NCI-H1092 treated with DMSO at 0.1 percent for 48 hours (cell line): ENCODE data around the gene MAPKAP1.

Experiments used
- DNase-seq: peaks from one replicate; lab custom pipeline; 2025; lab: John Stamatoyannopoulos, UW

The MAPKAP1 gene

DNA sequence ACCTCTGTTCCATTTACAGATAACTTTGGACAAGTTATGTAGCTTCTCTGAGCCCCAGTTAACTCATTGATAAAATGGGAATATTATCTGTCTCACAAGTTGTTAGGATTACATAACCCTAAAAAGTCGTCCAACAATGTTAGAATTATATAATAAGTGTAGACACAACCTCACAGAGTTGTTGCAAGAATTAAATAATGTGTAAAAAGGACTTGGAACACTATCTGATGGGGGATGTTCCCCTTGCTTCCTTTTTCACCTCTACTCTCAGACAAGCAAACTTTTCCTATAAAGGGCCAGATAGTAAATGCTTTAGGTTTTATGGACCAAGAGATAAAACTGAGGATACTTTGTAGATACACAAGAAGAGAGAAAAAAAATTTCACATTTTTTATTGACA lies 251.9 kb downstream of the MAPKAP1 start:
- DNase-seq = no peak

DNA sequence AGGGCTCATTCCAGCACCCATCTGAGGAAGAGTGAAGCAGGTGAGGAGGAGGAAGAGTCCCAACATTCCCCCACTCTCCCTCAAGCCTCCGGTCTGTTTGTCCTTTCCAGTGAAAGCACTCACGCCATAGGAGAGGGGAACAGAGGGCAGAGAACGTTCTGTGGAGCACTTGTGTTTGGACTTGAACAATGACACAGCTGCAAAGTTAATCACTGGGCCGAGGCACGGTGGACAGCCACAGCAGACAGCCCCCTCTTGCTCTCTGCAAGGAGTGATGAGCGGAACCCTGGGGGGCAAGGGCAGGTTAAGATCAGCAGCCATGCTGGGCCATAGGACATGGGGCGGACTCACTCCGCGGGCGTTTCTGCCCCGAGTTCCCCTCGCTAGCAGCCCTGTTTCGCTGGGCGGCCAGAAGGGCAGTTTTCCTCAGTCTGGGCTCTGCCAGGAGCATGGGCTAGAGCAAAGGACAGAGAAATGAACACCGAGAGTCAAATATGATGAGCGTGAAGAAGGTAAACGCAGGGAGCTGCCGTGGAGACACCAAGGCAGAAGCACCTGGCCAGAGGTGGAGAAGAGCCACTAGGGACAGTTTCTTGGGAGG lies 259.7 kb downstream of the MAPKAP1 start:
- no peak for DNase-seq

- DNase-seq = no peak
Observed at GRCh38 chr9:125446561-125447094, 260.4 kb downstream of the MAPKAP1 start.

DNA sequence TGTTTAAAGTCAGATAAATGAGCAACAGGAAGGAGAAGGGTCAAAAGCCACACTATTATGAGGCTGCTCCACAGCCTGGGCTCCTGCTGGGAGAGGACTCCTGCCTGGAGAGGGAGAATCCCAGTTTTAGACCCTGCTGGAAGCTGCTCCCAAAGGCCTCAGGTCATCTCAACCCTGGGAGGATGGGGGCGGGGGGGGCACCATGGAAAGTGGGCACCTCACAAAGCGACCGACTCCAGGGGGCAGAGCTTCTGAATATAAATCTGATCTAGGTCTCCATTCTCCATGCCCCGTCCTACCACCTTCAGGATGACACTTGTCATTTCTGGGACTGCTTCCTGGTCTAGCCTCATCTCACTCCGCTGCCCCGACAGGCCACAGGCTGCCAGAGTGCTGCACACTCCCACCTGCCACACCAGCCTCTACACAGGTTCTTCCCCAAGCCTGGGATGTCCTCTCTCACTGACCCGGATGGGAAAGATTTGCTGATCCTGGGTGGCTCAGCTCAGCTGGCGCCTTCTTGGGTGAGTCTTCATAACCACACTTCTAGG lies 262.0 kb downstream of the MAPKAP1 start:
- no peak for DNase-seq

- DNase-seq = peak; percentile 34
Observed at GRCh38 chr9:125444166-125444565, 262.8 kb downstream of the MAPKAP1 start.

DNA sequence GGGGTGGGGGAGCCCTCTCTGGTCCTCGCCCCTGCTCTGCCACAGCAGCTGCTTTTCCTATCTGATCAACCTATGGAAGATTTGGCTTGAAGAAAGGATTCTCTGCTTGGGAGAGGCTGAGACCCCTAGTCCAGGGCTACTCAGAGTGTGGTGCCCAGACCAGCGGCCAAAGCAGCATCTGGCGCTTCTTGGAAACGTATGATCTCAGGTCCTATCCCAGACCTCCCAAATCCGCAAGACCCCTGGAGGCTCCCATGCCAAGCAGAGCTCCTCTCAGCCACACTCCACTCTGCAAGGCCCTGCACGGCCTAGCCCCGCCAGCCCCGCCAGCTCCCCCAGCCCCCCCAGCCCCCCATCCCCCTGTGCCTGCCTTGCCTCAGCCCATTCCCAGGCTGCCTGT lies 263.6 kb downstream of the MAPKAP1 start:
- DNase-seq = no peak

DNA sequence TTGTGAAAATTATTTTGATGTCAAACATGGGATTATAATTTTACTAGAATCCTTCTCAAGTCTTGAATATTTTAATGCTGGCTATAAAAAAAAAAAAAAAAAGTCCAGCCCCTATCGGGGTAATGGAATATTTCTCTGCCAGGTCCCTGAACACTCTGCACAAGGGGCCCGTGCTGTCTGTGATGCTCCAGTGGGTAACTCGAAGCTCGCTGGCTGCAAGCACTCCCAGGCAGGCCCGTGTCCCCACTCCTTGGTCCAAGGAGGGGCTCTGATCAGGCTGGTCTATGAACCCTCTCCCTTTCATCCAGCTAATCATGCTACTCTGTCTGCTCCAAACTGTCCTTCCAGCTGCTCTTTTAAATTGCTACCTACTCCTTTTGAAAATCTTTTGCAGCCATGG lies 264.6 kb downstream of the MAPKAP1 start:
- no peak for DNase-seq

DNA sequence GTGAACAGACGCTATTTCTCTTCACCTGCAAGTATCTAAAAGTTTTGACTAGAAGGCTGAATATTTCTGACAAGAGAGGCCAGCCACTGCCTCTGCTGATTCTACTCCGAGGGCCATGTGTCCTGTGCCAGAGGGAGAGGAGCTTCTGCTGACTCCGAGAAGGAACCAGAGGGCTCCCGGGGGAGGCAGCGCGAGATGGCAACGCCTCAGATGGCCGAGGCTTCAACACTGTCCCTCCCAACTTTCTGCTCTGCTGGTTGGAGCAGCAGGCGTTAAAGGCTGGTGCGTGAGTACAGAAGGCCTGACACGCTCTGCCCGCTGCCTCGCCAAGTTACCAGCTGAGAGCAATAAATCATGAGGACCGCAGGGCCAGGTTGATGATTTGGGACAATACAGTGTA lies 266.6 kb downstream of the MAPKAP1 start:
- DNase-seq = no peak

DNA sequence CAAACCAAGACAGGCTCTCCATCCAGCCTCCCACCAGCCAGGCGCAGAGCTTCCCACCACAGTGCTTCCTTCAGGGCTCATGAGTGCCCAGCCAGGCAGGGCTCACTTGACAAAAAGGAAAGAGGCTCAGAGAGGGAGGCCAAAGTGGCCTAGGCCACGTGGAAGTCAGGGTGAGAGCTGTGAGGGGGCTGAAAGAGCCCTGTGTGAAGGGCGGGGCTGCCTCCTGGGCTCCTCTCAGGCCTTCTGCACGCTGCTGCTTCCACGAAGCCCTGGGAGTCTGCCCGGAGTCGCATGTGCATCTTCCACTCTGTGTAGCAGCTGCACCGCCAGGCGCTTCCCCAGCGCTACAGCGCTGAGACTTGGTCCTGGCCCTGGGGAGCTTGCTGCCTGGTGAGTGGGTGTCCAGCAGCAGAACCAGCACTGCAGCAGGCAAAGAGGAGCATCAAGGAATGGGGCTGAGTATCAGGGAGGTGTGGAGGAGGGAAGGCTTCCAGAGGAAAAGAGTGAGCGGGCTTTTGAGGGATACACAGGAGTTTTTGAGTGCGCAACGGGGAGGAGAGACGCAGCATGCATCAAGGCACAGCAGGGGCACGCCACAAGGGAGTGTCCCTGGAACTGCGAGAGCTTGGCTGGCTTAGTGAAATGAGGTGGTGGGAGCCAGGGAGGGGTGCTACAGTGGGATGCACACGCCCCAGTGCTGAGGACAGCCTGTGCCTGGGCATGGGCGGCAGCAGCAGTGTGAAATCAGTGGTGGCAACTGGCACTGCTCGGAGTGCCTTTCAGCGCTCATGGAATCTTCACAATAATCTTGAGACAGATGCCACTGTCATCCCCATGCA lies 267.4 kb downstream of the MAPKAP1 start:
- DNase-seq = no peak

DNA sequence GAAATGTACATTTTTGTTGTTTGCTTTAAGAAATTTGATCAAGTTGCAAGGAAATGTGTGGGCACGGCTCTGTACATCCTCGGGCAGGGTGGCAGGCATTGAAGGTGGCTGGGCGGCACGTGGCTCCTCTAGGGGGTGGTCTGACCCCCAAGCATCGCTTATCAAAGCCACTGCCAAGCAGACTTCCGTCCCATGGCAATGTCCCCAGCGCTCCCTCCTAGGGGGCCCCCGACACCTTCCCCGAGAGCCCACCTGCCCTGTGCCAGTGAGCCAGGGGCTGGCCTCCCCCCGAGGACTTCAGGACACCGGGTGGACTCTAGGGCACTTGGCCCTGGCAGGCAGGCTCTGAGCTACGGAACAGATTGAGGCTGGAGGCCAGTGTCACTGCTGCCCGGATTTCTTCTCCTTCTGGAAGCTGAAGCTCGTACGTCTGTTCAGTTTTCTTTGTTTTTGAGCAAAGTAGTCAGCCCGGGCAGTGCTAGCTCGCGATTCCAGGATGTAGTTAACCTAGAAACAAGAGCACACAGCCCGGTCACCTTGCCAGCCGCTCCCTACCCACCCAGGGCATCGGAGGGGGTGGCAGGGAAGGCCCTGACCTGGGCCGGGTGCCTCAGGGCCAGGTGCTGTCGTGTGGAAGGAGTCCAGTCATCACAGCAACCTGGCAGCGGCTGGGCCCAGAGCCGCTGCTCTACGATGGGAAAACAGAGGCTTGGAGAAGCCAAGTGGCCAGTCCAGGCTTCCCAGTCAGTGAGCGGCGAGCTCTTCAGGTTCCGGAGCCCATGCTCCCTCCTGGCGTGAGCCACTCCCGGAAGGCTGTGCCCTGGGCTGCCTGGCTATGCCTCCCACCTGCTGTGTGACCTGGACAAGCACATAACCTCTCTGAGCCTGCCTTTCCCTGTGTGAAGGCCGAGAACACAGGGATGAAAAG lies 268.2 kb downstream of the MAPKAP1 start:
- no peak for DNase-seq

- no peak for DNase-seq
Observed at GRCh38 chr9:125437771-125438221, 269.2 kb downstream of the MAPKAP1 start.

GRCh38 chr9:125436613-125437443 lies 270.2 kb downstream of the MAPKAP1 start:
- no peak for DNase-seq

DNA sequence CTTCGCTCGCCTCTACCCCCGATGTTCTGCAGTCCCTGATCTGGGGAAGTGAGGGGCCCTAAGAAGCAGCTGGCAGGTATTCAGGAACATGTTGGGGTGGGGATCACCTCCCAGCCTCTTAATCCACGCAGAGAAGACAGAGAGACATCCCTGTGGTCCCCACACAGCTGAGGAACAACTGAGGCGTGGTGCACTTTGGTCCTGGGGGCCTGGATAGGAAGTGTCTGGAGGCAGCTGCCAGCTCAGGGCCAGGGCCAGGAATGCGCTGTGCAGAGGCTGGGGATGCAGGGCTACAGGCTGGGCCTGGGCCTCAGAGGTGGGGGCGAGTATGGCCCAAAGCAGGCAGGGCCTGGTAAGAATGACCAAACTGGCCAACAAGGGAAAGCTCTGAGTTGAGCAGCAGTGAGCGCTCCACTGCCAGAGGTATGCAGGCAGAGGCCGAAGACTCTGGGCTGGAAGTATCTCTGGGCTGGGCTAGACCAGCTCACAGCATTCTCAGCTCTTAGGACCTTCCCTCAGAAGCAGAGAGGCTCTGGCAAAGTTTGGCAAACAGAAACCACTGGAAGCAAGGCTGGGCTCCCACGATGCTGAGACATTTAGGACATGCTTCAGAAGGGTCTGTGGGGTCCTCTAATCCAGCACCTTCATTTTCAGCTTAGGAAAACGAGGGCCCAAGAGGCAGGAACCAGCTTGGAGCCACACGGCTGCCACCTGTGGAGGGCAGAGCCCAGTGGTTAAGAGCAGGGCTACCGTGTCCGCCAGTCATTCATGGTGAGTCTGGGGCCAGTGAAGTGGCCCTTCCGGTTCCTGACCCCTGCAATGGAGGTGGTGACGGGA lies 271.0 kb downstream of the MAPKAP1 start:
- DNase-seq = no peak

DNA sequence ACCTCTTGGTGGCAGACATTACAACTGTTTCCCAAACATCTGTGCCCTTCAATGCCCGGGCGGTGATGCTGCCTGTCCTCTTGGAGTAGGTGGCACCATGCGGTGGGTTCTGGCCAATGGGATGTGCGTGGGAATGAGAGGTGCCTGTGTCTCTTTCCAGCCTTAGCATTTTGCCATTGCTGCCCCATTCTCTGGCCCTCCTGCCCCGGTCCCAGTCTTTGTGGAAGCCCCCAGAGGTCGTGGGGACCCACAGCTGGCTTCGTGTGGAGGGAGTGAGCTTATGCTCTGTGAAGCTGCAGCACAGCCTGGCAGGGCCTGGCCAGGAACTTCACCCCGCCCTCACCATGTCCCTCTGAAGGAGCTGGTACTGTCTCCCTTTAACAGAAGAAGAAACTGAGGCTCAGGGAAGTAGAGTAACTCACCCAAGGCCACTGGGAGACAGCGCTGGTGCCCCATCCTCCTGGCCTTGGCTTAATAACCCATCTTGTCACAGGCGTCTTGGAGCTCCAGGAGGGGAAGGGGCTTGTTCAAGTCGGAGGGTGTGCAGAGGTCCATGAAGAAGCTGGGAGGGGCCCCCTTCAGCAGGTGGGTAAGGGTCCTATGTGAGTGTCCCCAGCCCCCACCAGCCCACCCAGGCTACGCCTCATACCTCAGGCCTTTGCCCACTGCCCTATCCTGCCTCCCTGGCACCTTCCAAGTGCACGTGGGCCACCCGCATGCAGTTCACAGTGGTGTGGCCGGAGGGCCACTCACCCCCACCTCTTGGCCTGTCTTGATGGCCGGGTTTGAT lies 271.8 kb downstream of the MAPKAP1 start:
- DNase-seq = no peak

DNA sequence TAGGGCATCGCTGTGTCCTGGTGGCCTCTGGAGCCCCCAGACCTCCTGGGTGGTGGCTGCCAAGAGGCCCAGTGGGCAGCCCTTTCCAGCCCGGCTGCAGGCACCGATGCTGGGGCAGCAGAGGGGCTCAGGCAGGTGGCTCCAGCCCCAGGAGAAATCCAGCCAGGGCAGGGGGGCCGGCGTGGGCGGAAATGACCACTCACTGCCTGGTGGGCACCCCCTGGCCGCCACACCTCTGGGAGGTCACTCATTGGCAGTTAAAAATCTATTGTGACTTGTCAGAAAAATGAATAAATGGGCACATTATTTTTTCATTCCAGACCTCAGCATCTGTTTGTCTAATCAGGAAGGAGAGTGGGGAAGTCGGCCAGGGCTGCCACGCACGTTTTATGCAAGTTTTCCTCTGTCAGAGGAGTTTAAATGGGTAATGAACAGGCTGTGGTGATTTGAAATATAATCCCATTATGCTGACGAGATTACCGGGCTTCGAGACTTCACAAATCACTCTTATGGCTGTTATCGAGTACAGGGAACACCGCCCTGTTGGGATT lies 273.5 kb downstream of the MAPKAP1 start:
- DNase-seq = no peak

DNA sequence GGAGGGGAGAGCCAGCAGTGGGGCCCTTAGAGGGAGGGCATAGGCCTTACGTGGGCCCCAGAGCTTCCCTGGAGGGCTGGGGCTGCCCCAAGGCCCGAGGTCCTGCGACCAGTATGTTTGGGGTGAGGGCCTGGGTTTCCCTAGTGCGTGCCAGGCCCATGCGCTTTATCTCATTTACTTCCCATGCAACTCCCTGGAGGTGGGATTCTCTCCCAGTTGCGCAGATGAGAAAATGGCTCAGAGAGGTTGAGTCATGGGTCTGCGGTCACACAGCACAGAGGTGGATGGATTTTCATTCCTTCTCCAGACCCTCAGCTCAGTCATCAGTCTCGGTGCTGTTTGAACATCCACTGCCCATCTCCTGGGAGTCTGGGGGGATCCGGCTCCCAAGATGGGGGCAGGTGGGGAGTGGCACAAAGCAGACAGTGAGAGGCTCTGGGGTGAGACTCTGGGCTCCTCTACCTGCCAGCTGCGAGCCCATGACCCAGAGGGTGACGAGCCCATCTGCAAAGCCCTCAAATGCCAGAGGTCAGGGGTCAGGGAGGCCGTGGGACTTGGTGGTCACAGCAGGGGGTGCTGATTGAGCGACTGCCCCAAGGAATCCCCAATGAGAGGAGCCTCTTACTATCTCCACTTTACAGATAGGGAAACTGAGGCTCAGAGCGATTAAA lies 274.2 kb downstream of the MAPKAP1 start:
- DNase-seq = no peak

DNA sequence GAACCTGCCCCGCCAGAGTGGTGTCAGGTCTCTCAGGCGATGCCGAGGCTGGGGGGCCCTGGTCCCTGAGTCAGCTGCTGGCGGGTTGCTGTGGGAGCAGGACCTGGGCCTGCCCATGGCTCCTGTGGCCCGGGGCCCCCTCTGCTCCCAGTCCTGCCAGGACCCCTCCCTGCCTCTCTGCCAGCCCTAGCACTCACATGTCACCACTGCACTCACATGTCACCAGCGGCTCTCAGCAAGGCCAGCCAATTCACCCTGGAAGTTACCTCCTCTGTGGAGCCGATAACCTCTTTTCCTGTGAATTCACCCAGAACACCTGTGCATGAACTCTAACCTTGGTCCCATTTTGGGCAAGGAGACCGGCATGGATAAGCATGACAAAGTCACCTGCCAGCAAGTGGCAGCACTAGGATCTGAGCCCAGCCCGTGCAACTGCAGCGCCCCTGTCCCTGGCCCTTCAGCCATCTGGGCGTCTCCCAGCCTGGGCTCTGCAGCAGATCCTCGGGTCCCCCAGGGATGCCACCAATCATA lies 275.2 kb downstream of the MAPKAP1 start:
- no peak for DNase-seq

- no peak for DNase-seq
Observed at GRCh38 chr9:125431012-125431305, 276.0 kb downstream of the MAPKAP1 start.
